GM18870 (cell line): ENCODE results near the gene KRTAP10-7.
"Not testable (repeated sequence)": the region's sequence is repeated elsewhere in the genome, so short reads cannot be mapped to it uniquely, and the experiment has no call there.

Experiments used
- ATAC-seq: cut with Tn5 transposase; IDR thresholded peaks from one replicate; pipeline ENCODE4 v1.9.1; 2021; ENCODE audit warnings: moderate library complexity; ENCODE audit not compliant: unreplicated experiment

The KRTAP10-7 gene, protein sequence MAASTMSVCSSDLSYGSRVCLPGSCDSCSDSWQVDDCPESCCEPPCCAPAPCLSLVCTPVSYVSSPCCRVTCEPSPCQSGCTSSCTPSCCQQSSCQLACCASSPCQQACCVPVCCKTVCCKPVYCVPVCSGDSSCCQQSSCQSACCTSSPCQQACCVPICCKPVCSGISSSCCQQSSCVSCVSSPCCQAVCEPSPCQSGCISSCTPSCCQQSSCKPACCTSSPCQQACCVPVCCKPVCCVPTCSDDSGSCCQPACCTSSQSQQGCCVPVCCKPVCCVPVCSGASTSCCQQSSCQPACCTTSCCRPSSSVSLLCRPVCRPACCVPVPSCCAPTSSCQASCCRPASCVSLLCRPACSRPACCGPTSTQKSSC

DNA sequence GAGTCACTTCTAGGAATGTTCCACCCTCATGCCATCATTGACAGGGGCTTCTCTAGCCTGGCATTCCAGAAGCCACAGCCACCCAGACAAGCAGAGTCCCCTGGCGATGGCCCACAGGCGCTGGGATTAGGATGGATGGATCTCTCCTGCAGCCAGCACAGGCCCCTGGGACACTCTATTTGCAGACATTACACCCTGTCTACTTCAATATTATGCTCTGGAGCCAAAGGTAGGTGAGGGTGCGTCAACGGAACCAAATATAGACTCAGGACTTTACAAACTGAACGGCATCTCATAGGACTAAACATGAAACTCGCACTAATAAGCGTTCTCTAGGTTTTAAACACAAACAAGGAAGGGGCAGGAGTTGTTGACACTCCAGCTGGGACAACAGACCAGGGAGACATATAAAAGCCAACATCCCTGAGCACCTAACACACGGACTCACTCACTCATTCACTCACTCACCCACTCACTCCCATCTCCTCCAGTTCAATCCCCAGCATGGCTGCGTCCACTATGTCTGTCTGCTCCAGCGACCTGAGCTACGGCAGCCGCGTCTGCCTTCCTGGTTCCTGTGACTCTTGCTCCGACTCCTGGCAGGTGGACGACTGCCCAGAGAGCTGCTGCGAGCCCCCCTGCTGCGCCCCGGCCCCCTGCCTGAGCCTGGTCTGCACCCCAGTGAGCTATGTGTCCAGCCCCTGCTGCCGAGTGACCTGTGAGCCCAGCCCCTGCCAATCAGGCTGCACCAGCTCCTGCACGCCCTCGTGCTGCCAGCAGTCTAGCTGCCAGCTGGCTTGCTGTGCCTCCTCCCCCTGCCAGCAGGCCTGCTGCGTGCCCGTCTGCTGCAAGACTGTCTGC lies at the start of gene KRTAP10-7:
Gene KRTAP10-7, plus strand, starts transcription at position 480 of the 861 bp plus-strand sequence. Its CDS starts 25 bp downstream, at position 505.
- ATAC-seq: not testable (repeated sequence)

DNA sequence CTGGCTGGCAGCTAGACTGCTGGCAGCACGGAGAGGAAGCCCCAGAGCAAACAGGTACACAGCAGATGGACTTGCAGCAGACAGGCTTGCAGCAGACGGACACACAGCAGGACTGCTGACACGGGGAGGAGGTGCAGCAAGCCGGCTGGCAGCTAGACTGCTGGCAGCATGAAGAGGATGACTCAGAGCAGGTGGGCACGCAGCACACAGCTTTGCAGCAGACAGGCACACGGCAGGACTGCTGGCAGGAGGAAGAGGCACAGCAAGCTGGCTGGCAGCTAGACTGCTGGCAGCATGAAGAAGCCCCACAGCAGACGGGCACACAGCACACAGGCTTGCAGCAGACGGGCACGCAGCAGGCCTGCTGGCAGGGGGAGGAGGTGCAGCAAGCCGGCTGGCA lies 49.6 kb upstream of the KRTAP10-7 start:
- no peak for ATAC-seq

DNA sequence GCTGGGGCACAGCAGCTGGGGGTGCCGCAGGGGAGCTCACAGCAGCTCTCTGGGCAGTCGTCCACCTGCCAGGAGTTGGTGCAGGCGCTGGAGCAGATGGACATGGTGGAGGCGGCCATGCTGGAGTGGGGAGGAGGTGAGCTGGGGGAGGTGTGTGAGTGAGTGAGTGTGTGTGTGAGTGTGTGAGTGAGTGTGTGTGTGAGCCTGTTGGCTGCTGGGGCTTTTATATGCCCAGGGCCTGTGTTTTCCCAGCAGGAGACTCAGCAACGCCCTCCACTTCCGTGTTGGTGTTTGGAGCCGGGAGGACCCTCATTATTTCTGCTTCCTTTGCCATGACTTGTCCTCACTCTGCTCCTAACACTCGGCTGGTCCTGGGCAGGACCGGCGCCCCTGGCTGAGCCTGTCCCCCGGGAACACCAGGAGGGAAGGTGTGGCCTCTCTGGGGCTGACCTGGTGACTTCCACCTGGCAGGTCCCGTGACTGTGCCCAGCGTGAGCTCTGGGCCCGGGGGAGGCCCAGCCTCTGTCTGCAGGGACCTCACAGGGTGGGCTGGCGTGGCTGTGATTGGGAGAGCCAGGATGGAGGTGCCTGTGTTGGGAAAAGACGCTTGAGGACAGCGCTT lies 48.9 kb upstream of the KRTAP10-7 start, which contains the start of gene KRTAP10-2:
Gene KRTAP10-2, minus strand, starts transcription at position 166 of the 622 bp plus-strand sequence. Its CDS starts 47 bp downstream, at position 119.
- no peak for ATAC-seq

DNA sequence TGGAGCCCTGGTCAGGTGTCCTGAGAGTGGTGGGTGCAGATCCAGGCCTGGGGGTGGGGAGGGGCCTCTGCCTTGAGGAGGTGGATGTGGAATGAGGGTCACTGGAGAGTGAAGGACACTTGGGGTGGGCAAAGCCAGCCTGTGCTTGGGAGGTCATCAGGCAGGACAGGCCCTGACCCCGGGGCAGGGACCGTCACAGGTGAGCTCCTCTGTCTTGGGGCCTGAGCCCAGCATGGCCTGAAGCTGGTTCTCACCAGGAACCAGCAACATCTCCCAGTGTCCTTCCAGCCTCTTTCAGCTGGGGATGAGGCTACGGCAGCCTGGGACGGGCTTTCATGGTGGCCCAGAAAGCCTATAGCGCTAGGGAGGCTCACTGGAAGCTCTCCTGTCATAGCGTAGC lies 48.3 kb upstream of the KRTAP10-7 start:
- ATAC-seq: no peak

DNA sequence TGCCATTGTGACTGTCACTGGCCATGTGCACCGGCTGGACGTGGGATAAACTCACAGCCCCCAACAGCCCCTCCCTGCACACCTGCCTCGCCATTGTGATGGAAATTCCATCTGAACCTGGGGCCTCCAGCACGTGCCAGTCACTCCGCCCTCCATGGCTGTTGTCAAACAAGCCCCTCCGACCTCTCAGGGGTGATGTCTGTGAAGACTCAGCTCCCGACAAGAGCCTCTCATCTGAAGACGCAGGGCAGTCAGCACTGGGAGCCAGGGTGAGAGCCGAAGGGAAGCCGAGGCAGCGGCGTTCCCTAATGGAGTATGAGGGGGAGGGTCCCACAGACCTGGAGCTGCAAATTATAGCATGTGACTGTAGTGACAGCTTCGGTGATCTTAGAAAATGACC lies 47.7 kb upstream of the KRTAP10-7 start:
- ATAC-seq: no peak

DNA sequence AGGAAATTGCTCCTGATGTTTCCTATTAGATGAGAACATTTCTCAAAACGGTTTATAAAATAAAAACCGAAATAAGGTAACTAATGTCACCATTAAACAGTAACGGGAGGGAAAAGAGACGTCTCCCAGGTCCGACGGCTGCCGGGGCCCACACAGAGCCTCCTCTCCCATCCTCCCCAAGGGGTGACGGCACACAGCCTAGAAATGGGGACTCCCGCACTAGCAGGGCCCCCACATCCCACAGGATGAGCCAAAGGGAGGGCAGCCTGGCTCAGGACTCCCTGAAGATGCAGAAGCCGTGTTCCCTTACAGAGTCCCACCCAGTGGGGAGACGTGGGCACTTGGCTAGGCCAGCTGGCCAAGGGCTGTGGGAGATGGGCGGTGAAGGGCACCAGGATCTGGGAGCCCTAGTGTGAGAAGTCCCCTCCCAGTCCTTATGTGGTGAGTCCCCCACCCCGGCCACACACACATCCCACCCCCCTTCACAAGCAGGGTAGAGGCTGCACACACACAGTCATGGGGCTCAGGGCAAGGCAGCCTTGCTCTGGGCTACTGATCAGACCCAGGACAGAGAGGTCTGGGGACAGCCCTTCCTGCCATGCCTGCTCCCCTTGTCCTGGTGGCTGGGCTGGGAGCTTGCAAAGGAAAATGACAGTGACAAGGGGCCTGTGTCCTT lies 45.1 kb upstream of the KRTAP10-7 start:
- no peak for ATAC-seq

DNA sequence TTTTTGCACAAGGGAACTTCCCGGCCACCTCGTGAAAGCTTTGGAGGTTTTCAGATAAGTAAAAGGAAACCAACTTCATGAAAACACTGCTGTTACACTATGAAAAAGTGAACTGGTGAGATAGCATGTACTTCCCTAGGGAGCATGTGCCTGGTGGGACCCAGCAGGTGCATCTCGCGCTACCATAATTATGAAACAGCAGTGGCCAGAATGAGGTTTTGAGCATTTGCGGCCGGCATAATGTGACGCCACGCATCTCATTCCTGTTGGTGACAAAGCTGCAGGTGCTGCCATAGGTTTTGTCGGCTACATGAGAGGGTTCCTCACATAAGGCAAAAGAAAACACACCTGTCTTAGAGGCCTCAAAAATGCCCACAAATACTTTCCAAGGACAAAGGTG lies 43.5 kb upstream of the KRTAP10-7 start:
- no peak for ATAC-seq

DNA sequence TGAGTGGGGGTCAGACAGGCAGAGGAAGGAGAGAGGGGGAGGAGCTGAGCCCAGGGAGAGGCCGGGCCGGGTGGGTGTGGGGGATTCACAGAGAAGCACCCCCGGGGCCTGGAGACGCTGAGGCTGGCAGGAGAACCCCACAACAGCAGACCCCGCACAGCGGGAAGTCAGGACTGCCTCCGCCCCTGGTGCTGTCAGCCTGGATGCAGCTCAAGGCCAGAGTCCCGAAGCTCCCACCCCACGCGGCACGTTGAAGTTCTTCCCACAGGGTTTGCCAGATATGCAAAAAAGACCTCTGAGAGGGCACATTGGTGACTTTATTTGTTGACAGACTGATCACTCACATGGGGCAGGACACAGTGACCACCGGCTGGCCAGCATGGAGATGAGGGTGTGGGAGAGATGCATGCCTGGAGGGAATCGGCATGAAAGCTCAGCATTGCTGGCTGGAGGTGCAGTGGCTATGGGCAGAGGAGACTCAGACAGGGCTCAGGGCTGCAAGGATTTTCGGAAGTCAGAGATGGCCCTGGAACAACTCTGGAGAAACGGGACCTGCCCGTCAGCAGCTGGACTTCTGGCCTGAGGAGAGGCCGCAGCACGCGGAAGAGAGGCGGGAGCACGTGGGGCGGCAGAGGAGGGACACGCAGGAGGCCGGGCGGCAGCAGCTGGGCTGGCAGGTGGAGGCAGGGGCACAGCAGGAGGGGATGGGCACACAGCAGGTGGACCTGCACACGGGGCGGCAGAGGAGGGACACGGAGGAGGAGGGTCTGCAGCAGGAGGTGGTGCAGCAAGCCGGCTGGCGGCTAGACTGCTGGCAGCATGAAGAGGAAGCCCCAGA lies 42.7 kb upstream of the KRTAP10-7 start:
- ATAC-seq: no peak

DNA sequence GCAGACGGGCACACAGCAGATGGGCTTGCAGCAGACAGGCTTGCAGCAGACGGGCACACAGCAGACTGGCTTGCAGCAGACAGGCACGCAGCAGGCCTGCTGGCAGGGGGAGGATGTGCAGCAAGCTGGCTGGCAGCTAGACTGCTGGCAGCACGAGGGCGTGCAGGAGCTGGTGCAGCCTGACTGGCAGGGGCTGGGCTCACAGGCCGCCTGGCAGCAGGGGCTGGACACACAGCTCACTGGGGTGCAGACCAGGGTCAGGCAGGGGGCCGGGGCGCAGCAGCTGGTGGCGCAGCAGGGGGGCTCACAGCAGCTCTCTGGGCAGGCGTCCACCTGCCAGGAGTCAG lies 42.1 kb upstream of the KRTAP10-7 start:
- ATAC-seq: not testable (repeated sequence)

DNA sequence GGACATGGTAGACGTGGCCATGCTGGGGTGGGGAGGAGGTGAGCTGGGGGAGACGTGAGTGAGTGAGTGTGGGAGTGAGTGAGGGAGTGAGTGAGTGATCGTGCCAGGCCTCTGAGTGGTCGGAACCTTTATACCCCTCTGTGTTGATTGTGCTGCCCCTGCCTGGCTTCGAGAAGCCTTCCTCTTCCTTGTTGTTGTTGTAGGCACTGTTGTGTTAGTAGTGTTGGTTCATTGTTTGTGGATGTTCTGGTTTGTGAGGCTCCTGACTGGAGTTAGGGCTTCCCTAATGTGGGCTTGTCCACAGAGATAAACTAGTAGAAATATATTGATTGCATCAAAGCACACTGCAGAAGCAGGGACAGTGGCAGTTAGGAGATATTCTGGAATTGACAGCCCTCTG lies 41.7 kb upstream of the KRTAP10-7 start, which contains the start of gene KRTAP10-3:
Gene KRTAP10-3, minus strand, starts transcription at position 101 of the 400 bp plus-strand sequence. Its CDS starts 80 bp downstream, at position 21.
- ATAC-seq: no peak

DNA sequence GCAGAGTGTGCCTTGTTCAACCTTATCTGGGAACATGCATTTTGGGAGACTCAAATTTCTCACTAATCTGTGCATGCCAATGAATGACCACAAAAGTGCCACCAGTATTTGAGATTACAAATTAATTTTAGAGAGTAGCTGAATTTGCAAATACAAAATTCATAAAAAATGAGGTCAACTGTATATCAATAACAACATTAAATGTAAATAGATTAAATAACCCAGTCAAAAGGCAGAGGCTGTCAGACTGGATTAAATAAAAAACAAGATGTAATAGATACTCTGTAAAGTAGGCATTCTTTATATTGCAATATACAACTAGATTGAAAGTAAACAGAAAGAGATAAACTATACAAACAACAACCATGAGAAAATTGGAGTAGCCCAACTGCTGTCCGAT lies 36.3 kb upstream of the KRTAP10-7 start:
- ATAC-seq: no peak

DNA sequence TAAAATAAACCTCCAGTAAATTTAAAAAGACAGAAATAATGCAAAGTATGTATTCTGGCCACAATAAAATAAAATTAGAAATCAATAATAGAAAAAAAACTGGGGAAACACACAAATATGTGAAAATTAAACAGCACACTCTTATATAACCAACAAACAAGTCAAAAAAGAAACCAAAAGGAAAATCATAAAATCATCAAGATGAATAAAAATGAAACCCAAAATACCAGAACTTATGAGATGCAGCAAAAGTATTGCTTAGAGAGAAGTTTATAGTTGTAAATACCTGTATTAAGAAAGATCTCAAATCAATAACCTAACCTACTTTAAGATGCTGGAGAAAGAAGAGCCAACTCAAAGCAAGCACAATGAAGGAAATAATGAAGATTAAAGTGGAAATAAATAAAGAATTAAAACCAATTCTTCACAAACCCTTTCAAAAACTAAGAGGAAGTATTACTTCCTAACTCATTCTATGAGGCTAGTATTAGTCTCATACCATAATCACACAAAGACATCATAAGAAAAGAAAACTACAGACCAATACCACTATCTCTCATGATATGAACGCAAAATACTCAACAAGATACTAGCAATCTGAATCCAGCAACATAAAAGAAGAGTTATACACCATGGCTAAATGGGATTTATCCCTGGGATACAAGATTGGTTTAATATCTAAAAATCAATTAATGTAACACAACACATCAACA lies 35.4 kb upstream of the KRTAP10-7 start:
- ATAC-seq: no peak

DNA sequence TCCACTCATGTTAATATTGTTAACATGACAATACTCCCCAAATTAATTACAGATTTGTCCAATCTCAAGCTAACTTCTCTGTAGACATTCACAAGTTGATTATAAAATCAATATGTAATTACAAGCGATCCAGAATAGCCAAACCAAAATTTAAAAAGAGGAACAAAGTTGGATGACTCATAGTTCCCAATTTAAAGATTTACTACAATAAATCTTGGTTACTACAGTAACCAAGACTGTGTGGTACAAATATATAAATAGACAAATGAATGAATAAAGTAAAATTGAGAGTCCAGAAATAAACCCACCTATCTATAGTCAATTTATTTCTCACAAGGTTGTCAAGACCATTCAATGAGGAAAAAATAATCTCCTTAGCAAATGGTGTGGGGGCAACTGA lies 34.0 kb upstream of the KRTAP10-7 start:
- ATAC-seq: no peak

DNA sequence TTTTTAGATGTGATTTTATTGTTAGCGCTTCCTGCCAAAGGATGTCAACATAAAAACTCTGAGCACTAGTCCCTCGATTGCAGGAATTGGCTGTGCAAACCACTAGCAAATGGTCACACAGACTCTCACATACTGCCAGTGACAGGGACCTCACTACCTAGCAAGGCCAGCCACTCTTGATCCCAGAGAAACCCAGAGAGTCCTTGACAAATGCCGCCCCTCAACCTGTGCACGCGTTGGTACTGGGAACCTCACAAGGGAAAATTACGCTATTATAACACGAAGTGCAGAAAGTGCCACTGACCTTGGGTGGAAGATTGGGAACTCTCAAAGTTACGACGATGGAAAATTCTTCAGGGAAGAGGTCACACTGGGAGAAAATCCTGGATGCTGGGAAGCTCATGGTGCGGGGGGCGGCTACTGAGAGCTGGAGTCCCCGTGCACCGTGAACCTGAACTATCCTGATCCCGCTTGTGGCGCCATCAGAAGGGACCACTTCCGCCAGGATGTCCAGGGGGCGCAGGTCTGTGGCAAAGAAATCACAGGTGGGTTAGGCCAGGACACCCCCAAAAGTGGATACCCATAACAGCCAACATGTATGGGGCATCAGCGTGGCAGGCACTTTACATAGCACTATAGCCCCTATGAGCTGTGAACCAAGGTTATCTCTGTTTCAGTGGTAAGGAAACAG lies 32.8 kb upstream of the KRTAP10-7 start:
- no peak for ATAC-seq

DNA sequence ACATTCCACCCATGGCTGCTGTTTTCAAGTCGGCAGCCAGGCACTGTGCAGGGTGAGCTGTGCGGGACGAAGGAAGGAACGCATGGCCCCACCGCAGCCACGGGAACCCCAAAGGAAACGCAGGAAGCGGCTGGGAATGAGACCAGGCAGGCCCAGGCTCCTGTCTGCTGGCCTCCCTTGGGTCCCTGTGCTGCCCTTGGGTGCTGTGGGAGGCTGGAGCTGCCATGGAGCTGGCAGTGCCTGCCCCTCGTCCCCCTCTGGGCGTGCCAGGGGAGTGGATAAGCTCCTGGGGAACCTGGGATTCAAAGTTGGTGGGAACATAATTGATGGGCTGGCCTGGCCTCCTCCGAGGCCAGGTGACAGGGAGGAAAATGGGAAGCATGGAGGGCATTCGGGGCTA lies 32.1 kb upstream of the KRTAP10-7 start:
- no peak for ATAC-seq

DNA sequence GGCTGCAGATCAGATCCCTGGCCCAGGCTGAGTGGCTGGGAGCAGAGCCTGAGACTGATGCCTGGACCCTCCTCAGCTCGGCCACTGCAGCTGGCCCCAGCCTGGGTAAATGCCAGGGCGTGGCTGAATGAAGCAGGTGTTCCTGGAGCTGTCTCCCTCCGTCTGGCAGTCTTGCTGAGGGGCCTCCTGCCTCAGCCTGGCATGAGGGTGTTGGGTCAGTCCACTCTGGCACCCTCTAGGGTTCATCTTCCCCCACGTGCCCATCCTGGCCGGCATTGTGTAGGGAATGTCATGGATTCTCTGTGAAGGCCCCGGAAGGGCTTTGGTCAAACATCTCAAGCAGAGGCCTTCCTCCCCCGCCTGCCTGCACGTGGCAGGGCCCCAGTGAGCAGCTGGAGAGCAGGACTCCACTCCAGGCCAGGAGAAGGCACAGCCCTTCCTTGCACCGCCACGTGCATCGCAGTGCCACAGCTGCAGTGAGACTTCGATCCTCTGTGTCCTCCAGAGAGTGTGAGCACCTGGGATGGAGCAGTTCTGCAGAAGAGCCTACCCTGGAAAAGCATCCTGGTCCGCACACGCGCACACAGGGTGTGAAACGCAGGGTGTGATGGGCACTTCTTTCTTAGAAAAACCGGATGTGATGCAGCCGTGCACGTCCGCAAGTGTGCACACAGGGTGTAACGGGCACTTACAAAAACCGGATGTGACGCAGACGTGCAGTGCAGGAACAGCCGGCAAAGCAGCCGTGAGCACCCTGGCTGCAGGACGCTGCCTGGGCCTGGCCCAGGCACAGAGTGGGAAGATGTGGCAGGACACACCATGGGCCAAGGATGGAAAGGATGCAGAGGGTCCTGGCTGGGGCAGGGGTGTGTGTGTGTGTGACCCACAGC lies 31.5 kb upstream of the KRTAP10-7 start:
- no peak for ATAC-seq

DNA sequence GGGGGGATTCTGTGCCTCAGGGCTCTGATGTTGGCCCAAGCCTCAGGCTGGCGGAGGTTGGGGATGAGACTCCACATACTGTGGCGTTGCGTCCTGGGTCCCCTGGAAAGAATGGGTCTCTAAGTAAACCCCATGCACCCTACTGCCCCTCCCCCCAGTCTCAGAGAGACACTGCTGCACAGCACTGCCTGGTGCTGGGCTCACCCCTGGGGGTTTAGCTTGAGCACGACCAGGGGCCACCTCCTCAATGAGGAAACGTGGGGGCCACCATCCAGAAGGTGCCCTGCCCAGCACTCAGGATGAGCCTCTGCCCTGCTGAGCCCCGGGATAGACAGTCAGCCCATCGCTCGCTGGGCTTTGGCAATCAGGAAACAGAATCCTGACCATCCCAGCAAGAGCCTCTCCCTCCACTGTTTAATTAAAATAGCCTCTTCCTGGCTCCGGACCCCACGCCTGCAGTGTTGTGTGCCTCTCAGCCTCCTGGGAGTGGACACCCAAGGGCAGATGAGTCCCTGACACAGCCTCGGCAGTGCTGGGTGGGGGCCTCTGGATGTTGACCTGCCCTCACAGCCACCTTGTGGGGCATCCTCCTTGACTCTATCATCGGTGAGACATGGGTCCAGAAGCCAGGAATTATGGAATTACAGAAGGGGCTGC lies 30.4 kb upstream of the KRTAP10-7 start:
- ATAC-seq: no peak
